ENCODE results near the gene DISC1.
"Not testable (repeated sequence)": the region's sequence is repeated elsewhere in the genome, so short reads cannot be mapped to it uniquely, and the experiment has no call there.

The DISC1 gene

DNA sequence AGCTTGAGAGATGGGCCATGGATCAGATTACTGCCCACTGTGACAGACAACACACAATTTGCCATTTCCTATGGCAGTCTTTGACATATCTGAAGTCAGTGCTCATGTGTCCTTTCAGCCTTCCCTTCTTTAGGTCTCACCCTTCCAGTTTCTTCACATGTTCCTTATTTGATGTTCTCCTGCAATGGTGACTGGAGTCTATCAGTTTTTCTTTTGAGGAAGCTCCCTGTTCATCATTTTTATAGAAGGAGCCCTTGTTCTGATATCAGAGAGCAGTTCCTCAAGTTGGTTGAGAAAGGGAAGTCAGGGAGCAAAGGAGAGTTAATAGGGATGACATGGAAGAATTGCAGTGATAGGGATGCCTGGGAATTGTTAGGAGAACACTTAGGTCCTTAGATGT is 42.2 kb downstream of the DISC1 start:
- Mint-ChIP-seq H3K27me3 (peaks cover 15% of the 10 kb centered on the region), H3K4me3 (no peak overlapping the region), H3K27ac (ENCODE audit: low read depth) (no peak overlapping the region), H3K4me1 (peaks cover 37% of the 10 kb centered on the region), H3K36me3 (ENCODE audit: insufficient read depth) (peaks cover 1% of the 10 kb centered on the region), H3K9me3 (peaks cover 16% of the 10 kb centered on the region)
- ATAC-seq (replicated peaks; ENCODE audit: extremely low read depth, poor library complexity, severe bottlenecking) = no peak
- no peak for DNase-seq (ENCODE audit: low spot score in 2 of 2)

DNA sequence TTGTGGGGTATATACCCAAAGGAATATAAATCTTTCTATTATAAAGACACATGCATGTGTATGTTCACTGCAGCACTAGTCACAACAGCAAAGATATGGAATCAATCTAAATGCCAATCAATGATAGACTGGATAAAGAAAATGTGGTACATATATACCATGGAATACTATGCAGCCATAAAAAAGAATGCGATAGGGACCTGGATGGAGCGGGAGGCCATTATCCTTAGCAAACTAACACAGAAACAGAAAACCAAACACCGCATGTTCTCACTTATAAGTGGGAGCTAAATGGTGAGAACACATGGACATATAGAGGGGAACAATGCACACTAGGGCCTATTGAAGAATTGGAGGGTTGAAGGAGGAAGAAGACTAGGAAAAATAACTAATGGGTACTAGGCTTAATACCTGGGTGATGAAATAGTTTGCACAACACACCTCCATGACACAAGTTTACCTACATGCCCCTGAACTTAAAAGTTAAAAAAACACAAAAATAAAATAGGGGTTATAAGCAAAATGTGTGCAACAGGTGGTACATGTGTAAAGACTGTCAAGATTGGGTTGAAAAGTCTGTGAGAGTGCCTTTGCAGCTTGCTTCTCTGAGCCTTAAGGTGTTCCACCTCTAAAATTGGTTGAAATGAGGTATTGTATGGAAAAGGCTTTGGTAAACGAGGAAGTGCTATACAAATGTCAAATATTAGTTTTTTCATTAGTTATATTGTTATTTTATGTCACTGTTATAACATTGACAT is 43.5 kb downstream of the DISC1 start:
- not testable (repeated sequence) for H3K27me3 Mint-ChIP-seq; H3K4me3 Mint-ChIP-seq; H3K27ac Mint-ChIP-seq (ENCODE audit: low read depth); ATAC-seq (replicated peaks; ENCODE audit: extremely low read depth, poor library complexity, severe bottlenecking); H3K36me3 Mint-ChIP-seq (ENCODE audit: insufficient read depth); DNase-seq (ENCODE audit: low spot score in 2 of 2)
- Mint-ChIP-seq H3K4me1 (peaks cover 46% of the 10 kb centered on the region), H3K9me3 (peaks cover 16% of the 10 kb centered on the region)

DNA sequence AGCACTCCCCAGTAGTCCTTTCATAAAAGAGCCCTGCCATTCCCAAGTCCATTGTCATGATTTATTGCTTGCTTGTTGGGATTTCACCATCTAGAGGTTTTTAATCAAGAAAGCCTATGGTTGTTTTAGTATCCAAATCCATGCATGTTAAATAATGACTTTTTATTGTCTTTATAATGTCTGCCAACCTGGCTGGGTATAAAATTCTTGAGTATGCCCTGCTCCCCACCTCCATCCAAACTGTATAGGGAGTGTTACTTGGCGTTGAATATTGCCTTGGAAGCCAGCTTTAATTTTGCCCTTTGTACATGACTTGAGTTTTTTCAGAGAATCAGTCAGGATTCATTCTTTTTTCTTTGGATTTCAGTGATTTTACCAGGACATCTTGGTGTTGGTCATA is 44.2 kb downstream of the DISC1 start:
- peaks cover 53% of the 10 kb centered on the region for H3K4me1 Mint-ChIP-seq
- no peak for ATAC-seq (replicated peaks; ENCODE audit: extremely low read depth, poor library complexity, severe bottlenecking)
- no peak overlapping the region for H3K4me3 Mint-ChIP-seq
- peaks cover 9% of the 10 kb centered on the region for H3K27me3 Mint-ChIP-seq
- H3K9me3 Mint-ChIP-seq = peaks cover 16% of the 10 kb centered on the region
- no peak overlapping the region for H3K27ac Mint-ChIP-seq (ENCODE audit: low read depth)
- no peak for DNase-seq (ENCODE audit: low spot score in 2 of 2)
- H3K36me3 Mint-ChIP-seq (ENCODE audit: insufficient read depth) = peaks cover 4% of the 10 kb centered on the region

DNA sequence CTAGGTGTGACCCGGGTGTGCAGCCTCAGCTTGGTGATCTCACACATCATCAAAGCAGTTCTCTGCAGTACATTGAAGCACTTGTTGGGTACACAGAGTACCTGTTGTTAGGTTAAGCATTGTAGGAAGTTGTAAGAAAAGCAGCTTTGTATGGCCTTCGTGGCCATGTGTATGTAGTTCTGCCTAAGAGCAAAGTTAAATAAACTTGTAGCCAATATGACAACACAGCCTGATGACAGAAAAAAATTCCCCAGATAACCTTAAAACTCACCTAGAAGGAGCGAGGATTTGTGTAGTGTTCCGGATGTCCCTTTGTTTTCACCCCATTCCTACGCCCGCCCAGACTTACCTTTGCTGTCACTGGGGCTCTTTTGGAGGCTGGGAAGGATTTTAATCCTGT is 48.0 kb downstream of the DISC1 start:
- Mint-ChIP-seq H3K27me3 (peaks cover 18% of the 10 kb centered on the region), H3K9me3 (peaks cover 15% of the 10 kb centered on the region), H3K4me1 (peaks cover 18% of the 10 kb centered on the region), H3K4me3 (no peak overlapping the region), H3K27ac (ENCODE audit: low read depth) (no peak overlapping the region), H3K36me3 (ENCODE audit: insufficient read depth) (peaks cover 4% of the 10 kb centered on the region)
- DNase-seq (ENCODE audit: low spot score in 2 of 2) (no peak), ATAC-seq (replicated peaks; ENCODE audit: extremely low read depth, poor library complexity, severe bottlenecking) (no peak)

DNA sequence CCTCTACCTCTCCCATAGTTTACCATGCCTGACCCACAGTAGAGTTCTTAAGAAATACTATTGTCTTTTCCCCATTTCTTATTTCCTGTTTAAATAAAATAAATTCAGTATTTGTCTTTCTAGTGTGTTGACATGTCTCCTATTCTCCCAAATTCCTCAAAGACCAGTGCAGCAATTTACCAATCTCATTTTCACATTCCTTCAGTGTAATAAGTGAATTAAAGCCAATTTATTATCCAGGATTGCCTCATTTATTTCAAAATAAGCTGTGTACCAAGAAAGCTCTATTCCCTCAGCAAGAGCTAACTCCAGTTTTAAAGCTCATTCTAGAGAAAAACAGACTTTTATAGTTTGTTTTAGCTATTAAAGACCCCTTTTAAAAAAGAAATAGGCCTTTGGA is 49.9 kb downstream of the DISC1 start:
- no peak for DNase-seq (ENCODE audit: low spot score in 2 of 2)
- Mint-ChIP-seq H3K27ac (ENCODE audit: low read depth) (no peak overlapping the region), H3K4me1 (peaks cover 18% of the 10 kb centered on the region), H3K9me3 (no peaks in the 10 kb centered on the region), H3K27me3 (peaks cover 11% of the 10 kb centered on the region), H3K4me3 (no peak overlapping the region), H3K36me3 (ENCODE audit: insufficient read depth) (peaks cover 4% of the 10 kb centered on the region)
- ATAC-seq (replicated peaks; ENCODE audit: extremely low read depth, poor library complexity, severe bottlenecking) = no peak

DNA sequence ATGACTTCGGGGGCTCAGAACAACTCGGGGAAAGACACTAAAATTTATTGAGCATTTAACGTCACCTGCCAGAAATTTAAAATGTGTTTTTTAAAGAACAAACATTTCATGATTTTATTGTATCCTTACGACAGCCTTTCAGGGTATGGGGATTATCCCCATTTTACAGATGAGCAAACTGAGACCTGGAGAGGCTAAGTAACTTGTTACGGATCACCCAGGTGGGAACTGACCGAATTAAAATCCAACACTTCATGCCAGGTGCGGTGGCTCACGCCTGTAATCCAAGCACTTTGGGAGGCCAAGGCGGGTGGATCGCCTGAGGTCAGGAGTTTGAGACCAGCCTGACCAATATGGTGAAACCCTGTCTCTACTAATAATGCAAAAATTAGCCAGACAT is 50.9 kb downstream of the DISC1 start:
- Mint-ChIP-seq H3K4me3 (no peak overlapping the region), H3K27ac (ENCODE audit: low read depth) (no peak overlapping the region), H3K9me3 (no peaks in the 10 kb centered on the region)

DNA sequence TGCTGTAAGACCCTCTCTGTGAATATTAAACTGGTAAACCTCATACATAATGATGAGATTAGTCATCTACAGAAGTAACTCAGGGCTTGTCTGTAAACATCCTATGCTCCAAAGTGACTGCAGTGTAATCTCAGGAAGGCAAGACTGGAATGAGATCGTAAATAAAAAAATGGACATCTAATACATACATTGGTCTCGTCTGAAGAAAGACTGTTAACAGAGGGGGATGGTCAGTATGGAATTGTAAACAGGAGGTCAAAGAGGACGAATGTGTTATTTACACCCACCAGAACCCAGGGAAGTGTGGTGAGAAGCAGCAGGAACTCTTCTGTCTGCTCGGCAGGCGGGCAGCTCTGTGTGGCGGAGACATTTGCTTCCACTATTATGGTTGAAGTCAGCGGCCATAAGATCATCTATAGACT is 51.4 kb downstream of the DISC1 start:
- Mint-ChIP-seq H3K27me3 (peaks cover 11% of the 10 kb centered on the region), H3K27ac (ENCODE audit: low read depth) (no peak overlapping the region), H3K36me3 (ENCODE audit: insufficient read depth) (peaks cover 3% of the 10 kb centered on the region), H3K4me1 (peaks cover 18% of the 10 kb centered on the region), H3K4me3 (no peak overlapping the region), H3K9me3 (no peaks in the 10 kb centered on the region)
- DNase-seq (ENCODE audit: low spot score in 2 of 2) (no peak), ATAC-seq (replicated peaks; ENCODE audit: extremely low read depth, poor library complexity, severe bottlenecking) (no peak)

More for the DNA sequence above, 50.9 kb downstream of the DISC1 start:
- no peak for ATAC-seq (replicated peaks; ENCODE audit: extremely low read depth, poor library complexity, severe bottlenecking)
- DNase-seq (ENCODE audit: low spot score in 2 of 2) = no peak
- H3K27me3 Mint-ChIP-seq = peaks cover 11% of the 10 kb centered on the region
- H3K4me1 Mint-ChIP-seq = peaks cover 18% of the 10 kb centered on the region
- peaks cover 3% of the 10 kb centered on the region for H3K36me3 Mint-ChIP-seq (ENCODE audit: insufficient read depth)

DNA sequence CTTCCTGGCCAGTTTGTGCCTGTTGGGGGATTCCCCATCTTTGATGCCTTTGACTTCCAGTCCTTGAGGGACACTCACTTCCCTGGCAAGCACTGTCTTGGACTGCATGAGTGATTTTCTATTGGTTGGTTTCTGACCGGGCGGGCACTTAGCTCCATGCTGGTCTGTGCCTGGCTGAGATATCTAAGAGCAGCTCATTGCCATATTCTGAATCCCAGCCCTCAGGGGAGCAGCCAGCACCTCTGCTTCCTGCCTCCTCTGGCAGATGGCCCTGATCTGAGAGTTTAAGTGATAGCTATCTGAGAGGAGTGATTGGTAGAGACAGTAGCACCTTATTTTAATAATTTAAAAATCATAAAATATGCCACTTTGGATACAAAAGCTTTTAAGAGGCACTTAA is 52.5 kb downstream of the DISC1 start:
- H3K36me3 Mint-ChIP-seq (ENCODE audit: insufficient read depth) = peaks cover 3% of the 10 kb centered on the region
- no peak for ATAC-seq (replicated peaks; ENCODE audit: extremely low read depth, poor library complexity, severe bottlenecking)
- peaks cover 11% of the 10 kb centered on the region for H3K27me3 Mint-ChIP-seq
- peaks cover 18% of the 10 kb centered on the region for H3K4me1 Mint-ChIP-seq
- no peak overlapping the region for H3K4me3 Mint-ChIP-seq
- H3K9me3 Mint-ChIP-seq = no peaks in the 10 kb centered on the region
- H3K27ac Mint-ChIP-seq (ENCODE audit: low read depth) = no peak overlapping the region
- no peak for DNase-seq (ENCODE audit: low spot score in 2 of 2)

DNA sequence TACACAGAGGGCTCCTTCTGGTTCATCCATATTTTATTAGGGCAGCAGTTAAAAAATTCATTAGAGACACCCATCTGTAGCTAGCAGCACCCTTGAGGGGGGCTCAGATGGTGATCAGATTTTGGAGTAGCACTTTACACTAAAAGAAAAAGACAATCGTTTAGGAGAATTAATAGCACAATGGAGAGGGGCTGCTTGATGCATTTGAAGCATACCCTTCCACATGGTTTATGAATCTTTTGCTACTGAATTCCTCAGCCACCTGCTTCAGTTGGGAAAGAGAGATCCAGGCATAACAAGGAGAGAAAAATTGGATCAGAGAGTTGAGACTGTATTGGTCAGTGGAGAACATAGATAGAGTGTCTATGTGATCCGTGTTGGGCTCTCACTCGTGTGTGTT is 54.4 kb downstream of the DISC1 start:
- Mint-ChIP-seq H3K4me1 (no peaks in the 10 kb centered on the region), H3K9me3 (no peaks in the 10 kb centered on the region), H3K27me3 (peaks cover 11% of the 10 kb centered on the region), H3K4me3 (no peak overlapping the region), H3K27ac (ENCODE audit: low read depth) (no peak overlapping the region), H3K36me3 (ENCODE audit: insufficient read depth) (no peaks in the 10 kb centered on the region)
- ATAC-seq (replicated peaks; ENCODE audit: extremely low read depth, poor library complexity, severe bottlenecking) (no peak), DNase-seq (ENCODE audit: low spot score in 2 of 2) (no peak)

DNA sequence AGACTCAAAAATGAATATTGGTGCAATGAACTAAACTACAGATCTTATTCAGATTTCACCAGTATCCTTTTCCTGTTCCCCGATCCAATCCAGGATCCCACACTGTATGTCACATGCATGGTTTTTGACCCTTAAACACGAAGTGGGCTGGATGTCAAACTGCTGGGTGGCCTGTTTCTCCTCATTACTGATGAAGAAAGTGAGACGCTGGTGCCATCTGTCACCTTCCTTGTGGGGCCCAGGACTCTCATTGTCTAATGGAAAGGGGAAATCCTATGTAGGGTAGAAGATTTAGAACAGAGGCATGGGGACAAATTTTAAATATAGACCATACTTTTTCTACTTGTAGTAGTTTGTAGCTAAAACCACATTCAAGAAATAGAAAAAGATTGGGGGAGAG is 56.2 kb downstream of the DISC1 start:
- peaks cover 7% of the 10 kb centered on the region for H3K9me3 Mint-ChIP-seq
- no peak for DNase-seq (ENCODE audit: low spot score in 2 of 2)
- no peaks in the 10 kb centered on the region for H3K27me3 Mint-ChIP-seq
- H3K27ac Mint-ChIP-seq (ENCODE audit: low read depth) = no peak overlapping the region
- no peaks in the 10 kb centered on the region for H3K36me3 Mint-ChIP-seq (ENCODE audit: insufficient read depth)
- no peak overlapping the region for H3K4me3 Mint-ChIP-seq
- no peak for ATAC-seq (replicated peaks; ENCODE audit: extremely low read depth, poor library complexity, severe bottlenecking)
- no peaks in the 10 kb centered on the region for H3K4me1 Mint-ChIP-seq

DNA sequence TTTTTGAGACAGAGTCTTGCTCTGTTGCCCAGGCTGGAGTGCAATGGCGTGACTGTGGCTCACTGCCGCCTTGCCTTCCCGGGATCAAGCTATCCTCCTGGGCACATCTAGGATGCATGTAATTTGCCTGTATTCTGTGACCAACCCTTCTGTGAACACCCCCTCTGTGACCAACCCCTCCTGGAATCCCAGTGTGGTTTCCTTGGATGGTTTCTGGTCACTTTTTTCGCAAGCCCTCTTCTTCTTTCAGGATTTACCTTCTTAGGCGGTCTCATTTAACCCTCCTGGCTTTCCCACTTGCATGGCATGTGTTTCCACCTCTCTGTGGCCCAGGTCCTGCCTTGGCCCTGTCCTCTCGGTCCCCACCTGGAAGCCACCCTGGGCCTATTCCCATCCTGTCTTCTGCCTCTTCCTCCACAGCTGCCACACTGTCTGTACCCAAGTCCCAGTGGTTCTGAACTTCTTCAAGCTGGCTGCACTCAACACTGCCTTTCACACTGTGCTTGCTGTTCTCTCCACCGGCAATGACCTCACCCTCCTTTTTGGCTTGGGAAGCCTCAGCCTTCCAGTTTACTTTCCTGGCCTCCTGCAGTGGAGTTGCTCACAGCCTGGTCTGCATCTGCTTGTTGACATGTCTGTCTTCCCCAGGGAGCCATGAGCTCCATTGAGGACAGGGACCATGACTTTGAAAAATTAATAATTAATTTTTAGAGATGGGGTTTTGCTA is 57.0 kb downstream of the DISC1 start:
- DNase-seq (ENCODE audit: low spot score in 2 of 2) (no peak), ATAC-seq (replicated peaks; ENCODE audit: extremely low read depth, poor library complexity, severe bottlenecking) (no peak)
- Mint-ChIP-seq H3K4me1 (no peaks in the 10 kb centered on the region), H3K4me3 (no peak overlapping the region), H3K27ac (ENCODE audit: low read depth) (peak overlapping the region; percentile 25), H3K36me3 (ENCODE audit: insufficient read depth) (no peaks in the 10 kb centered on the region), H3K27me3 (no peaks in the 10 kb centered on the region), H3K9me3 (peaks cover 7% of the 10 kb centered on the region)

DNA sequence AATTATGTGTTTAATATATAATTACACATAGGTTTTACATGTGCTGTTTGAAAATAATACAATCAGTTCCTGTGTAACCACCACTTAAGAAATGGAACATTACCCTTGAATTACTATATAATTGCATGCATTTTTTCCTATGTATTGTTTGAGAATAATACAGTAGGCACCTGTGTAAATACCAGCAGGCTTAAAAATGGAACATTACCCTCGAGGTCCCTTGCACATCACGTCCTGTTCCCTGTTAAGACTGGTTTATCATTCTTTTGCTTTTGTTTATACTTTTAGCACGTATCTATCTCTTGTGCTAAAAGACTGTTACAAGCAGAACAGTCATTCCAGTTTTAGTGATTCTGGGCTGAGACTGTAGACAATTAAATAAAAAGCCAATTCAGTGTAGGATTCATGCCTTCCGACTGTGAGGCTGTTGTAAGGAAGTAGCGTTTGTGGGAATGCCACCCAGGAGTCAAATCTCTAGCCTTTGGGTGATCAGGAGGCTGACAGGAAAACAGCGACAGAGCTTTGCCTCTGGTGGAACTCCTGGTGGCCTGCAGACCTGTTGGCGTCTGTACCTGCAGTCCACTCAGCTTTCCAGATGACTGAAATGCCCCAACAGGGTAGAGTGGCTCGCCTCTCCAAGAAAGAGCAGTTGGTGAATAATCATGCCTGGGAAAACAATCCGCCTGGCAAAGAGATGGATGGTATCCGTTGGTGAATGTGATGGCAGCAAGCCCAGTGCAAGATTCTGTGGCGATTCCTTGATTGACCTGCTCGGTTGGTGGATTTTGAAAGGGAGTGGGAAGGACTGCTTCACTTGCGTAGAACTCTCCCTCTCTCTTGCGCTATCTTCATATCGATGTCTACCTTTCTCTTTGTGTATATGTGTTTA is 58.0 kb downstream of the DISC1 start:
- DNase-seq (ENCODE audit: low spot score in 2 of 2) (no peak), ATAC-seq (replicated peaks; ENCODE audit: extremely low read depth, poor library complexity, severe bottlenecking) (no peak)
- Mint-ChIP-seq H3K4me1 (no peaks in the 10 kb centered on the region), H3K36me3 (ENCODE audit: insufficient read depth) (no peaks in the 10 kb centered on the region), H3K9me3 (peaks cover 7% of the 10 kb centered on the region), H3K27me3 (no peaks in the 10 kb centered on the region), H3K27ac (ENCODE audit: low read depth) (no peak overlapping the region), H3K4me3 (no peak overlapping the region)

Measured in central memory CD8-positive, alpha-beta T cell (primary cell).